Measurements from ENCODE around the gene KXD1.
"Not testable (repeated sequence)": the region's sequence is repeated elsewhere in the genome, so short reads cannot be mapped to it uniquely, and the experiment has no call there.

The KXD1 gene, protein sequence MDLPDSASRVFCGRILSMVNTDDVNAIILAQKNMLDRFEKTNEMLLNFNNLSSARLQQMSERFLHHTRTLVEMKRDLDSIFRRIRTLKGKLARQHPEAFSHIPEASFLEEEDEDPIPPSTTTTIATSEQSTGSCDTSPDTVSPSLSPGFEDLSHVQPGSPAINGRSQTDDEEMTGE

DNA sequence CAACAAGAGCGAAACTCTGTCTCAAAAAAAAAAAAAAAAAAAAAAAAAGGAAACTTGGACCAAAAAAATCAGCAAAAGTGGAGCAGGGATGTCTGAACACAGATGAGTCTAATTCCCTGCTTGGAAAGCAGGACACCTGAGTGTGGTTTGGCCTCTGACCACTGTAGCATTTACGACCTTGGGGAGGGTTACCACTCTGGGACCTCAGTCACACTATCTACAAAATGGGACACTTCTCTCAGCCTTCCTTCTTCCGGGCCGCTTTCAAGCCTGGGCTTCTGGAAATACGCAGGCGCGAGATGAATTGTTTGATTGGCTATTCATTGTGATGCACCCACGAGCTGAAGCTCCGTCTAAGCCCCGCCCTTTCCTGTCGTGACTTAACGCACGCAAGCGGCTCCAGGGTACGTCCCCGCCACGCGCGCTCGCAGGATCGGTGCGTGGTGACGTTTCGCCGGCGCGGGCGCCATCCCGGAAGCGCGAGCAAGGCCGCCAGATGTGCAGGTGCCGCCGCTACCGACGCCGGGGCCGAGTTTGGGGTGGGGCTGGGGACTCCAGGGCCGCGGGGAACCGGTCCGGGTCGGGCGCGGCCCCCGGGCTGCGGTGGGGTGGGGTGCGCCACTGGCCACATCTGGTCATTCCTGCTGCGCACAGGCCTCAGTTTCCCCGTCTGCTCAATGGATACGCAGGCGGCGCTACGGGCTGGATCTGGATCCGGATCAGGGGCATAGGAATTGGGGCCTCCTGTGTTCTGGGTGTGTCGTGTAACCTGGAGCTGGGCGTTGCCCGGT is at the start of gene KXD1:
Gene KXD1 (plus strand): TSS at position 460 of the 791 bp plus-strand sequence. CDS start 4,187 bp downstream, outside the sequence.
- peak; percentile 99 for DNase-seq (ENCODE audit: low spot score)

DNA sequence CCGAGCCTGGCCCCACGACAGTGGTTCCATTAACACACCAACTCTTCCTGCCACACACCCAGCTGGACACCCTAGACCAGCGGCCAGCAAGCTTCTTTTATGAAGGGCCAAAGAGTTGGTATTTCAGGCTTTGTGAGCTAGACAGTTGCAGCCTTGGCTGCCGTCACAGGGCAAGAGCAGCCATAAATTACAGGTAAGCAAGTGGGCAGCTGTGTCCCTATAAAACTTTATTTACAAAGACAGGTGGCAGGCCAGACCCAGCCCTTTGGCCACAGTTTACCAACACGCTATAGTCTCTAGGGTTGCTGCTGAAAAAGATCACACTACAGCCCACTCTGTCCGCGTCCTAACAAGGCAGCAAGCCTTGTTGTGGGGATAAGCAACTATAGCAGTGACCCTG is 49.1 kb upstream of the KXD1 start:
- no peak for DNase-seq (ENCODE audit: low spot score)

DNA sequence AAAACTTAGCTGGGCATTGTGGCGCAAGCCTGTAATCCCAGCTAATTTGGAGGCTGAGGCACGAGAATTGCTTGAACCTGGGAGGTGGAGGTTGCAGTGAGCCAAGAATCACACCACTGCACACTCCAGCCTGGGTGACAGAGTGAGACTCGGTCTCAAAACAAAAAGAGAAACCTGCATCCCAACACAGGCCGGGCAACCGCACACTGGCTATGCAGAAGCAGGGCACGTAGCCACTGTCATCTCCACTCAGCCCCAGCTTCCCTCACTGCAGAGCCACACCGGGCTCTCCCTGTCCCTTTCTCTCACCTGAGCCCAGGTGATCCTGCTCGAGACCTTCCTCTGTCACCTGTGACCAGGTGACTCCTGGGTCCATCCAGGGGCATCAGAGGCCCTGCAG is 47.5 kb upstream of the KXD1 start:
- DNase-seq (ENCODE audit: low spot score): no peak

DNA sequence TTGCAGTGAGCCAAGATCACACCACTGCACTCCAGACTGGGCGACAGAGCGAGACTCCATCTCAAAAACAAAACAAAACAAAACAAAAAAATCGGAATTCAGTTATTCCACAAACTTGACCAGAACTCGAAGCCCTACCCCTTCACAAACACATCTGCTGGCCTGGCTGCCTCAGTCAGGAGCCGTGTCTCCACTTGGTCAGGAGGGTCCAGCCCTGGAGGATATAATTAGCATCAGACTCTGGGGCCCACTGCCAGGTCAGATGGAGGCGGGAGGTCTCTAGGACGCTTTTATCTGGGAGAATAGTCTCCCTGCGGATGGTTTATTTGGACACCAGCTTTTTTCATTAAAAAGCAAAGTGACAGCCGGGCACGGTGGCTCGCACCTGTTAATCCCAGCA is 43.8 kb upstream of the KXD1 start:
- no peak for DNase-seq (ENCODE audit: low spot score)

DNA sequence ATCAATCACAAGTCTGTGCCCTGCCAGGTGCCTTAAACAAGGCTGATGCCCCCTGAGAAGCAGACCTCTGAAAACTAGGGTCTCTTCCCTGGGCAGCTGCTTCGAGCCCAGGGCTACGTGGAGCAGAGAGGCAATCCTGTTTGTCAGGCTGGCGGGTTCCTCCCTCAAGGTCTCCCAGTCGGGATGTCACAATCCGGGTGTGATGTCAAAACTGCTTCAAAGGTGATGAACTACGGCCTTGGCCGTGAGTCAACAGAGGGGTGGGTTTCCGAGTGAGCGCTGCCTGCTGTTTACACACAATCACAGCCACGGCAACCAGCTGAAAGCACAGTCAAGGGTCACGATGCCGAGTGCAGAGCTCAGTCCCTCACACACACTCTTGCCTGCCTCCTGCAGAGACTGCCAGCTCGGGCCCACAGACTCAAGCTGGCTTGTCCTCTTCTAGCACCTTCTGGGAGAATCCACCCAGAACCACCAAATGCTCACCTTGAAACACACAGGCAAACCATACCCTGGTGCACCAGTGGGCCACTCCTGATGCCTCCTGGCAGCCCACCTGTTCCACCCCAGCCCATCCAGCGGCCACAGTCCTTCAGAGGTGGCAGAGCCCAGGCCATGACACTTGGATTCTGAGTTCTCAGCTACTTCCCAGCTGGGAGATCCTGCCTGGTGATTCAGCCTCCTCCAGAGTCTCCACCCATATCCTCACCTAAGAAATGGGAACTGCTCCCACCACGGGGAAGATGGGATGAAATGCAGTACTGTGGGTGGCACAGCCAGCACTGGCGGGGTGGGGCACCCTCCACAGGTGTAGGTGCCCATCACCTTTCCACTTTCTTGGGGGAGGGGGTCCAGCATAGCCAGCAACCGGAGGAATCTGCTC is 42.6 kb upstream of the KXD1 start:
- no peak for DNase-seq (ENCODE audit: low spot score)

GRCh38 chr19:18515959-18516358 is 41.7 kb upstream of the KXD1 start:
- no peak for DNase-seq (ENCODE audit: low spot score)

DNA sequence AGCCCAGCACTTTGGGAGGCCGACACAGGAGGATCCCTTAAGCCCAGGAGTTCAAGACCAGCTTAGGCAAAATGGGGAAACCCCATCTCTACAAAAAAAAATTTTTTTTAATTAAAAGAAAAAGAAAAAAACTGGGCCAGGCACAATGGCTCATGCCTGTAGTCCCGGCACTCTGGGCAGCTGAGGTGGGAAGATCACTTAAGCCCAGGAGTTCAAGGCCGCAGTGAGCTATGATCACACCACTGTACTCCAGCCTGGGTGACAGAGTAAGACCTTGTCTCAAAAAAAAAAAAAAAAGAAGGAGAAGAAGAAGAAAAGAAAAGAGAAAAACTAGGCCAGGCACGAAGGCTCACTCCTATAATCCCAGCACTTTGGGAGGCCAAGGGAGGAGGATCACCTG is 40.1 kb upstream of the KXD1 start:
- no peak for DNase-seq (ENCODE audit: low spot score)

DNA sequence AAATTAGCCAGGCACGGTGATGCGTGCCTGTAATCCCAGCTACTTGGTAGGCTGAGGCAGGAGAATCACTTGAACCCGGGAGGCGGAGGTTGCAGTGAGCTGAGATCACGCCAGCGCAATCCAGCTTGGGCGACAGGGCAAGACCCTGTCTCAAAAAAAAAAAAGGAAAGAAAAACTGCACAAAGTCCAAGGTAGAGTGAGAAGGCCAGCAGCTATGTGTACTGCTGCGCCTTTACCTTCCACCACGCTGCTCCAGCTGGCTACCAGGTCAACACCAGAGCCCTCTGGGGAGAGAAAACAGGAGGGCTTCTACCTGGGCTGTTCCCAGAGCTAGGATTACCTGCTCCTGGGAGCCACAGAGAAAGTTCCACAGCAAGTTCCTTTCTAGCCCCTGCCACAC is 39.0 kb upstream of the KXD1 start:
- no peak for DNase-seq (ENCODE audit: low spot score)

GRCh38 chr19:18519962-18520847 is 37.5 kb upstream of the KXD1 start:
- DNase-seq (ENCODE audit: low spot score): peak; percentile 65

GRCh38 chr19:18520848-18521691 is 36.6 kb upstream of the KXD1 start:
- DNase-seq (ENCODE audit: low spot score): no peak

DNA sequence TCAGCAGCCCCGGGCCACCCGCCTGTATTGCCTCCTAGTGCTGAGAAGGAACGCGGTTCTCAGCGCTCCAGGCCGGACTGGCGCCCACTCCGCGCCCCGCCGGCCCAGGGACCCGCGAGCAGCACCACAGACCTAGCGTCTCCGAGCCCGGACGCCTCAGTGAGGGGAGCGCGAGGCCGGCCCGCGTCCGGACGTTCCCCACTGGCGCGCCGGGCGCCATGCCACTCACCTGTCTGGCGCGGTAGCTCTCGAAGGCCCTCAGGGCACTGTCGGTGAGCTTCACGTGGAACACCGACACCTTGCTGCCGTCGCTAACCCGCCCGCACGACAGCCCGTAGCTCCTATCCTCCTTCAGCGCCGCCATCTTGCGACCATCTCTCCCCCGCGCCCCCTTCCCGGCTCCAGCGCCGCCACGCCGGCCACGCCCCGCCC is 36.0 kb upstream of the KXD1 start, which contains the start of gene ELL:
Gene ELL (minus strand): TSS at position 379 of the 432 bp plus-strand sequence. CDS start 15 bp downstream, at position 364.
- no peak for DNase-seq (ENCODE audit: low spot score)

GRCh38 chr19:18522124-18522861 is 35.4 kb upstream of the KXD1 start:
- DNase-seq (ENCODE audit: low spot score): peak; percentile 100

DNA sequence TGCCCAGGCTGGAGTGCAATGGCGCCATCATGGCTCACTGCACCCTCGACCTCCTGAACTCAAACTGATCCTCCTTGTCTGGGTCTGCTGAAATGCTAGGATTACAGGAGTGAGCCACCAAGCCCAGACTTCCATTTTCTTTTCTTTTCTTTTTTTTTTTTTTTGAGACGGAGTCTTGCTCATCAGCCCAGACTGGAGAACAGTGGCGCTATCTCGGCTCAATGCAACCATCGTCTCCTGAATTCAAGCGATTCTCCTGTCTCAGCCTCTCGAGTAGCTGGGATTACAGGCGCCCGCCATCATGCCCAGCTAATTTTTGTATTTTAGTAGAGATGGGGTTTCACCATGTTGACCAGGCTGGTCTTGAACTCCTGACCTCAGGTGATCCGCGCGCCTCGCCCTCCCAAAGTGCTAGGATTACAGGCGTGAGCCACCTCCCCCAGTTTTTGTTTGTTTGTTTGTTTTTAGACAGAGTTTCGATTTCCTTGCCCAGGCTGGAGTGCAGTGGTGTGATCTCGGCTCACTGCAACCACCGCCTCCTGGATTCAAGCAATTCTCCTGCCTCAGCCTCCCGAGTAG is 34.7 kb upstream of the KXD1 start:
- not testable (repeated sequence) for DNase-seq (ENCODE audit: low spot score)

DNA sequence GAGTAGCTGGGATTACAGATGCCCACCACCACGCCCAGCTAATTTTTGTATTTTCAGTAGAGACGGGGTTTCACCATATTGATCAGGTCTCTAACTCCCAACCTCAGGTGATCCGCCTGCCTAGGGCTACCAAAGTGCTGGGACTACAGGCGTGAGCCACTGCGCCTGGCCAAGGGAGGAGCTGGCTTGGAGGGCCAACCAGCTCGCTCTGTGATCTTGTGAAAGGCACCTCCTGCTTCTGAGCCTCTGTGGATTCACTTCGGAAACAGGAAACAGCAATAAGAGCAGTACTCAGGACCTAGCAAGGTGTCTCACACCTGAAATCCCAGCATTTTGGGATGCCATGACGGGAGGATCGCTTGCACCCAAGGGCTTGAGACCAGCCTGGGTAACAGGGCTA is 33.8 kb upstream of the KXD1 start:
- no peak for DNase-seq (ENCODE audit: low spot score)

- DNase-seq (ENCODE audit: low spot score): no peak
Observed at GRCh38 chr19:18526316-18526715, 31.4 kb upstream of the KXD1 start.

DNA sequence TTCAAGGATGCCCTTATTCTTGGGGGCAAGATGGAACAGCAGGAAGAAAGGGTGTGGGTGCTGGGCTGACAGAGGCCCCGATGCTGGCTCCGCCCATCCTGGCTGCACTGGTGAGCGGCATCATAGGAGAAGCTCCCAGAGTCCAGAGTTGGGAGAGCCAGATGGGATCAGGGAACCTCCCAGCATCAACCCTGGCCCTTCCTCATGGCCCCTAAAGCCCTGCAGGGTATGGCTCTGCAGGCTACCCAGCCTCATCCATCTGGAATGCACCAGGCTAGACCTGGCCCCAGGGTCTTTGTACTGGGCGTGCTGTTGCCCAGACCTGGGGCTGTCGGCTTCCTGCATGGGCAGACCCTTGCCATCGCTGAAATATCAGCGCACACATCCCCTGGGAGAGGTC is 27.9 kb upstream of the KXD1 start:
- DNase-seq (ENCODE audit: low spot score): no peak

DNA sequence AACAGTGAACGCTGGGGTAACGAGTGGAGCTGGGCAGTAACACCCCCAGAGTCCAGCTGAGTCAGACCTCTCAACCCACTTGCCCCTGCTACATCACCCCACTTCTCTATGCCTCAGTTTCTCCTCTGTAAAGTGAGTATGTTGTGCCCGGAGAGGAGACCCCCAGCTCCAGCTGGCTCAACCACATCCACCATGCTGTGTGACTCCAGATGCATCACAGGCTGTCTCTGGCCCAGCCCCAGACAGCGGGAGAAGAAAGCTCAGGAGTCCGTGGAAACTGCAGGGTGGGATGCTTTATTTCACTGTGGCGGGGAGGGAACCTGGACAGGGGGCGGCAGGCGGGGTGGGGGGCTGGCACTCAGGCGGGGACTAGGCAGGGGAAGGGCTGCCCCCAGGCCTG is 26.2 kb upstream of the KXD1 start:
- no peak for DNase-seq (ENCODE audit: low spot score)

DNA sequence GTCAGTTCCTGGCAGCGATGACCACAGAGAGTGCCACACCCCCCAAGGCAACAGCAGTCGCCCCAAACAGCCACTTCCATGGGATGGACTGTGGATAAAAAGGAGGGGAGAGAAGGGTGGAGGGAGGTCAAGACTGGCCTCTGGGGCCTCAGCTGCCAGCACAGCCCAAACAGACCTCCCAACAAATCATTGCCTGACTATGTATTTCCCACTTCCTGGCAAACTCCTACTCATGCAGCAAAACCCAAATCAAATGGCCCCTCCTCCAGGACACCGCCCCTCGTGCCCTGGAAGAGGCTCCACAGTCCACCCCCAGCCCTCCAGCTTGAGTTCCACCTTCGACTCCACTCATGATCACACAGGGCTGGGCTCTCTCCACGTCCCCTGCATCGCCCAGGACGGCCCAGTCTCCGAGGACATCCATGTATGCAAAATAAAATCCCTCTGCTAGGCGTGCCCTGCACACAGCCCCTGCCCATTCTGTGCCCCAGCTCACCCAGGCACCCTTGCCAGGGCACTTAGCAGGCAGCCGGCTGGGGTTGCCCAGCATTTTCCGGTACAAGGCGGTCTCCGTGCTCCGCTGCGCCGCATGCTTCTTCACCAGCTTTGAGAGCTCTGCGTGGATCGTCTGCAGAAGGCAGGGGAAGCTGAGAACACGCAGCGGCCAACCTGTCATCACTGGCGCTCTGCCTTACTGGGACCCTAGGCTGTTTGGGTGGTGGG is 25.3 kb upstream of the KXD1 start:
- no peak for DNase-seq (ENCODE audit: low spot score)

GRCh38 chr19:18533058-18533457 is 24.6 kb upstream of the KXD1 start:
- no peak for DNase-seq (ENCODE audit: low spot score)

Measured in activated CD4-positive, alpha-beta T cell treated with anti-CD3 and anti-CD28 coated beads, Interleukin-2, Interleukin-4, amounts not matched to agents 100 ng/mL and 50 ng/mL, durations not matched to agents 16 hours and 8 hours (primary cell).